Kidney capillary endothelial cell (primary cell): ENCODE data around the gene EDRF1.
"Not testable (repeated sequence)": the region's sequence is repeated elsewhere in the genome, so short reads cannot be mapped to it uniquely, and the experiment has no call there.

Source experiments
- DNase-seq: peaks from one replicate; pipeline ENCODE4 v3.0.0-alpha.2; 2018; ENCODE audit warnings: low spot score

The EDRF1 gene, protein sequence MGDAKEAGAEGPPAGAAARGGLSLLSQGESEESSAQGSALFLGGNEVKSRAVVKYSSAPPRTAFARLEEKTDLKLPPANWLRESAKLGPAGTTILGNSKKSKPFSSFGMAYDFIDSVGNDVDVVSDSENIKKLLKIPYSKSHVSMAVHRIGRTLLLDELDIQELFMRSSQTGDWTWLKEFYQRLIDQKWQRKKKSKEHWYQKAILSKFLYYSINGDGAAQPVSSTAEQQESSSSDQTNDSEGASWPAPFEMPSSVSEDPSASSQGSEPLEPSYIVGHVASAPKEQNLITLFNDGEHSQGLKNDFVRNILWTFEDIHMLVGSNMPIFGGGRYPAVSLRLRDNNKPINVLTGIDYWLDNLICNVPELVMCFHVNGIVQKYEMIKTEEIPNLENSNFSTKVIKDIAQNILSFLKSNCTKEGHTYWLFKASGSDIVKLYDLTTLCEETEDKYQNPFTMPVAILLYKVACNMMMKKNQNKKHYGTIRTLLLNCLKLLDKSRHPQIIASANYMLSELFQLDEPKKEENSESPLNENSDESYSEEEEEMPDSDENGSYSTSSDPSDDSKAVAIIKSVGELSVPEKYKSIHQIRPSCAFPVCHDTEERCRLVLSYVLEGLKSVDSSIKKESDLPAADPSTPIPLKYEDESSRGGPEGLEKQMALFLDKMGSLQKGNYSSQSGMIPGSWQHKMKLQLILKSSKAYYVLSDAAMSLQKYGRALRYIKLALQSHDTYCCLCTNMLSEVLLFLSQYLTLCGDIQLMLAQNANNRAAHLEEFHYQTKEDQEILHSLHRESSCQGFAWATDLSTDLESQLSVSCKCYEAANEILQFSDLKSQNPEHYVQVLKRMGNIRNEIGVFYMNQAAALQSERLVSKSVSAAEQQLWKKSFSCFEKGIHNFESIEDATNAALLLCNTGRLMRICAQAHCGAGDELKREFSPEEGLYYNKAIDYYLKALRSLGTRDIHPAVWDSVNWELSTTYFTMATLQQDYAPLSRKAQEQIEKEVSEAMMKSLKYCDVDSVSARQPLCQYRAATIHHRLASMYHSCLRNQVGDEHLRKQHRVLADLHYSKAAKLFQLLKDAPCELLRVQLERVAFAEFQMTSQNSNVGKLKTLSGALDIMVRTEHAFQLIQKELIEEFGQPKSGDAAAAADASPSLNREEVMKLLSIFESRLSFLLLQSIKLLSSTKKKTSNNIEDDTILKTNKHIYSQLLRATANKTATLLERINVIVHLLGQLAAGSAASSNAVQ

DNA sequence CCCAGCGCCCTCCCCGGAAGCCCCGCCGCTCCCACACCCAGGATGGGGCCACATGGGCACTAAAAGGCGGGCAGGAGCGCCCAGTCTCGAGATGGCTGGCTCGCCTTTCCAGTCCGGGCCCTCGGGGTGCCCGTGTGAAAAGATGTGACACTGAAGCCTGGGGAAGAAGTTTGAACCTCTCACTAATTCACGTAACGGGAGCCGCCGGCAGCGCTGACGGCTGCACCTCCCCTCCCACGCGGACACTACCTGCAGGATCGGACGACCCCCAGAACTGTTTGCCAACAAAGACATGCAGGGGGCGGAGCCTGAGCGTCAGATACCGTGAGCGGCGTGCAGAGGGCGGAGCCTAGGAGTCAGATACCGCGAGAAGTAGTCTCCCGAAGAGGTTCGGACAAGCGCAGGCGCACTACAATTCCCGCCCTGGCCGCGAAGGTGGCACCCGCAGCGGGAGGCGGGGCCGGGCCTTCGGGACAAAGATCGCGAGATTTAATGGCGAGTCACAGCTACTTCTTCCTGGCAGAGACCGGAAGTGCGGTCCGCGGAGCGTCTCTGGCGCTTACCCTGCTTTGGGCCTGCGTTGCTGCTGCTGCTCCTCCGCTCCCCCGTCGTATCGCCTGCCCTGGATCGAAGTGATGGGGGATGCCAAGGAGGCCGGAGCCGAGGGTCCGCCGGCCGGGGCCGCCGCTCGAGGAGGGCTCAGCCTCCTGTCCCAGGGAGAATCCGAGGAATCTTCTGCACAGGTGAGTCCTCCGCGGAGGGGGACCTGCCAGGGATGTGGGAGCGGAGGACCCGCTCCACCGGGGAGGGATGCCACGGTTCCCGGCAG lies at the start of gene EDRF1:
TSS of gene EDRF1 (plus strand) at position 537 of the 829 bp plus-strand sequence. CDS start at position 636, 99 bp downstream.
- peak; percentile 100 for DNase-seq

- DNase-seq, result no peak
Measured at GRCh38 chr10:125672884-125673283, 46.6 kb upstream of the EDRF1 start.

GRCh38 chr10:125679436-125679835 lies 40.1 kb upstream of the EDRF1 start:
- DNase-seq, result no peak

DNA sequence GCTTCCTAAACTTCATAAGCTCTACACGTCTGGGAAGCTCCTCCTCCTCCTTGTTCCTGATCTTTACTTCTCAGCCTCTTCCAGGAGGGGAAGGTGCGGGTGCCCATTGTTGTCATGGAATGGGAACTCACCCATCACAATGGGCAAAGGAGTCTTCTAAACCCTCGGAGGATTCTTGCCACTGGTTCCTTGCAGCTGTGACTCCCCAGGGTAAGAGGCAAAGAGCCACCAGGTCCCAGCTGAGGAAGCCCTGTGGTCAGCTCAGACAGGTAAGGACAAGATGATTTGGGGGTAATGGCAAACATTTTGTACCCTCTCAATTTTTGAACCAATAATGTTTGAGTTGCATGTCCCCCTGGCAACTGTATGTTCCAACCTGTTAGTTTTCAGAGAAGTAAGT lies 36.4 kb upstream of the EDRF1 start, which contains the start of gene TEX36:
TSS of gene TEX36 (minus strand) at position 101 of the 400 bp plus-strand sequence. CDS start 174 bp downstream, outside the sequence.
- DNase-seq, result no peak

GRCh38 chr10:125683821-125684220 lies 35.7 kb upstream of the EDRF1 start:
- no peak for DNase-seq

DNA sequence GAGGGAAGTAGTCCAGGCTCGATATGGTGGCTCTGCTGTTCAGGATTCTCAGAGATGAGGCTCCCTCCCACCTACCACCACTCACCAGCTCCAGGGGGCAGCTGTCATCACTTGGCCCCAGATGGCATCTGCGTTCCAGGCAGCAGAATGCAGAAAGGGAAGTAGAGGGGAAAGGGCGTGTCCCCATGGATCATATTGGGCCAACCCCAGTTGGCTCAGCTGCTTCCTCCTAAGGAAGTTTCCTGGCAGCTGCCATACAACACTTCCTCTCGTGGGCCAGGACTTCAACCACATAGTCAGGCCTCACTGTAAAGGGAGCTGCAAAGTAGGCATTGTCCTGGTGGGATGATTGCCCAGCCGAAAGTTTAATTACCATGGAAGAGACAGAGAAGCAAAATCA lies 34.9 kb upstream of the EDRF1 start:
- no peak for DNase-seq

GRCh38 chr10:125687507-125688185 lies 31.9 kb upstream of the EDRF1 start:
- no peak for DNase-seq

DNA sequence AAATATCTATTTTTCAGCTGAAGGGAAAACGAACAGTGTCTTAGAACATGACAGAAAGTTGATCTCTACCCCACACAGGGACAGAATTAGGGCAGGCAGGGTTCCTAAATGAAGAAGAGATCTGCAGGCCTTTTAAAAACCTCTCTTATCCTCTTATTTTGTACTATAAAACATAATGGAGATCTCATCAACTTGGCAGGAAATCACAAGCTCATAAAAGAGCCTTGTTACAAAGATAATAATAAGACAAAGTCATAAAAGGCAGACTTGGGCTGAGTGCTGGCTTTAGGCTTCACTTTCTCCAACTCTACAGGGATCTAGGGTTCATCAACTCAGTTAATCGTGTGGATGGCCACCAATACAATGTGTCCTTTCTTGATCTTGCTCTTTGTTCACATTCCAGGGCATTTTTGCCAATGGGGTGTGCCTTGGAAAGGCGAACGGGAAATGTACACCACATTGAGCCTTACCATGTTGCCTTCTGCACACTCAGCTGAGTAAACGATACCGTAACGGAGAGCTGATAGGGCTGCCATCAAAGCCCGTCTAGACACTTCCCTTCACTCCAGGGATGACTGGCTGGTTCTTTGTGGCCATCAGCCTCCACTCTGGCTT lies 29.4 kb upstream of the EDRF1 start:
- DNase-seq, result no peak

- no peak for DNase-seq
Measured at GRCh38 chr10:125691160-125691981, 28.1 kb upstream of the EDRF1 start.

DNA sequence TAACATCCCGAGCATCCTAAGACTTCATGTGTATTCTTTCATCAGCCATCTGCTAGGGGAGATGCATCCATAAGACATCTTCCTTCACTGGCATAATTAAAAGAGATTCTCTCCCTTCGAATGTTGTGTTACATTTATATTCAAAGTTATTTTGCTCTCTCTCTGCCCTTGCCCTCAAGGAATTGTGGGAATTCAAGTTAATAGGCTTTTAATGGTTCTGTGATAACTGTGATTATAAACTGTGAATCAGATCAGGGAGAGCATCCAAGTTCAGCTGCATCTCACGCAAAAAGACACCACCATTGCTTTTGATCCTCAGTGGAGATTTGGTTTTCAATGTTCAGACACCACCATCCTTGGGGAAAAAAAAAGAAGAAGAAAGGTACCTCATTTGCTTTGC lies 27.3 kb upstream of the EDRF1 start:
- no peak for DNase-seq

- DNase-seq, result no peak
Measured at GRCh38 chr10:125692601-125693523, 26.6 kb upstream of the EDRF1 start.

- no peak for DNase-seq
Measured at GRCh38 chr10:125693524-125693847, 26.0 kb upstream of the EDRF1 start.

DNA sequence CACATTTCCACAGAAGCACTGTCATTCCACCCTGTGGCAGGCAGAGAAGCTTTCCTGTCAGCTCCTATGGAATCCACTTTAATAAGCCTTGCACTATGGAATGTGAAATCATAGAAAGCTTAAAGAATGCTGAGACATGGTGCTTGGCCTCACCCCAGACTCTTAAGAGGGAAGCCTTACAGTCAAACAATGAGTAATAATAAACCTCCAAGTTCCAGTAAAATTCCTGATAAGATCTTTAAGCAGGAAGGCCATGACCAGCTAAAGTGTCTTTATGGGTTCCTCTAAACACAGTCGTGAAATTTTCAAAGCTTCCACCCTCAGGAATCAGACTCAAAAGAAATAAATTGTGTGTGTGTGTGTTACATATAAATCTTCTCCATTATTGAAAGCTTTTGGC lies 24.6 kb upstream of the EDRF1 start:
- DNase-seq, result no peak

- DNase-seq, result not testable (repeated sequence)
Measured at GRCh38 chr10:125696884-125697283, 22.6 kb upstream of the EDRF1 start.

- DNase-seq, result no peak
Measured at GRCh38 chr10:125698481-125698998, 21.0 kb upstream of the EDRF1 start.

GRCh38 chr10:125699562-125700143 lies 19.9 kb upstream of the EDRF1 start:
- no peak for DNase-seq

DNA sequence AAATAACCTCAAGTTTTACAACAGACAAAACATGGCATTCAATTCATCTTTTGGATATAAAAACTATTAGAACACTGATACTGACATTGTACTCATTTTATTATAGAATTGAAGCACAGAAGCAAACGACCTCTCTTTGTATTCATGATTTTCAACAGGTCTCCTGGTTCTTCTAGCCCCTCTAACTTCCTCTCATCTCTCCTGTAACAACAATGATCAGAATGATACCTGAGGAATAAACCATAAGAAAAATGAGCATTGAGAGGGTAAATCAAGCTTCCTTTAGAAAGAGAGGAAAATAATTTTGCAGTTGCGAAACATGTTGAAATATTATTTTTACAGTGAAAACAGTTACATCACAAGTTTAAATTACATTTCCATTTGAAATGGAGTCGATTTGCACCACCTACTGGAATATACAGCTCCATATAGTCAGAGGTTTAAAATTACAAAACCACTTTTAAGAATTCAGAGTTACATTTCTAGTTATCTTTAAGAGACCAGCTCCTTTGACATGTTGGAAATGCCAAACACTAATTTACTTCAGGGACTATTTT lies 19.1 kb upstream of the EDRF1 start:
- no peak for DNase-seq
